ENCODE data around the gene ZSCAN5B.
"Not testable (repeated sequence)": the region's sequence is repeated elsewhere in the genome, so short reads cannot be mapped to it uniquely, and the experiment has no call there.

The ZSCAN5B gene

GRCh38 chr19:56174550-56174949 lies 23.0 kb downstream of the ZSCAN5B start:
- DNase-seq = no peak

- no peak for DNase-seq
These were observed 23.5 kb downstream of the ZSCAN5B start for GRCh38 chr19:56174086-56174485.

GRCh38 chr19:56170261-56170660 lies 27.3 kb downstream of the ZSCAN5B start:
- no peak for DNase-seq

- DNase-seq = no peak
These were observed 30.5 kb downstream of the ZSCAN5B start for GRCh38 chr19:56167064-56167578.

- no peak for DNase-seq
These were observed 34.5 kb downstream of the ZSCAN5B start for GRCh38 chr19:56163097-56163496.

GRCh38 chr19:56162258-56162657 lies 35.3 kb downstream of the ZSCAN5B start:
- DNase-seq = no peak

GRCh38 chr19:56161534-56161933 lies 36.0 kb downstream of the ZSCAN5B start:
- DNase-seq = no peak

- DNase-seq = no peak
These were observed 37.8 kb downstream of the ZSCAN5B start for GRCh38 chr19:56159622-56160271.

GRCh38 chr19:56159009-56159559 lies 38.5 kb downstream of the ZSCAN5B start:
- no peak for DNase-seq

GRCh38 chr19:56158170-56158757 lies 39.3 kb downstream of the ZSCAN5B start:
- no peak for DNase-seq

- no peak for DNase-seq
These were observed 40.8 kb downstream of the ZSCAN5B start for GRCh38 chr19:56156768-56157167.

- DNase-seq = no peak
These were observed 42.4 kb downstream of the ZSCAN5B start for GRCh38 chr19:56155124-56155687.

GRCh38 chr19:56153507-56153906 lies 44.1 kb downstream of the ZSCAN5B start:
- DNase-seq = no peak

GRCh38 chr19:56152644-56153043 lies 44.9 kb downstream of the ZSCAN5B start:
- no peak for DNase-seq

- no peak for DNase-seq
These were observed 47.2 kb downstream of the ZSCAN5B start for GRCh38 chr19:56150358-56150757.

GRCh38 chr19:56149656-56150038 lies 47.9 kb downstream of the ZSCAN5B start:
- DNase-seq = no peak

GRCh38 chr19:56148955-56149655 lies 48.5 kb downstream of the ZSCAN5B start:
- DNase-seq = not testable (repeated sequence)

GRCh38 chr19:56148096-56148495 lies 49.5 kb downstream of the ZSCAN5B start:
- DNase-seq = no peak

- no peak for DNase-seq
These were observed 50.3 kb downstream of the ZSCAN5B start for GRCh38 chr19:56147307-56147706.

- DNase-seq = no peak
These were observed 50.7 kb downstream of the ZSCAN5B start for GRCh38 chr19:56146904-56147303.

- DNase-seq = no peak
These were observed 51.9 kb downstream of the ZSCAN5B start for GRCh38 chr19:56145698-56146097.

- no peak for DNase-seq
These were observed 52.8 kb downstream of the ZSCAN5B start for GRCh38 chr19:56144831-56145230.

GRCh38 chr19:56144376-56144775 lies 53.2 kb downstream of the ZSCAN5B start:
- no peak for DNase-seq

Measured in GOT3 (cell line).